GM21825 (cell line): ENCODE measurements around the gene CBLIF.
A peak's percentile ranks its signal among the peaks of the same experiment; 100 is the strongest.
"Not testable (repeated sequence)": the region's sequence is repeated elsewhere in the genome, so short reads cannot be mapped to it uniquely, and the experiment has no call there.

Experiments
- ATAC-seq: cut with Tn5 transposase; IDR thresholded peaks from one replicate; pipeline ENCODE4 v1.9.1; 2021; ENCODE audit warnings: mild to moderate bottlenecking, moderate library complexity; ENCODE audit not compliant: unreplicated experiment

Gene CBLIF

GRCh38 chr11:59848439-59848838 is 3.1 kb upstream of the CBLIF start:
- not testable (repeated sequence) for ATAC-seq

DNA sequence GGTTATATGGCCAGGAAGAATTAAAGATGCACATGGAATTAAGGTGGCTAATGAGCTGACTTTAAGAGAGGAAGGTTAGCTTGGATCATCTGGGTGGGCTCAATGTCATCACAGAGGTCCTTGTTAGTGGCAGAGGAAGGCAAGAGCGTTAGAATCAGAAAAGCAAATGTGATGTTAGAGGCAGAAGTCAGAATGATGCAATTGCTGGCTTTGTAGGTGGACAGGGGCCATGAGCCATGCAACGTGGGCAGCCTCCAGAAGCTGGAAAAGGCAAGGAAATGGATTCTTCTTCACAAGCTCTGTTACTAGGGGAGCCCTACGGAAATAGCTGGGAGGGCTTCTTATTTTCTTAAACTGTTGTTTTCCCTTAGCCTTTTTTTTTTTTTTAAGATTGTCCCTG is 2.3 kb upstream of the CBLIF start:
- ATAC-seq = no peak

- ATAC-seq = no peak
These were observed 1.3 kb upstream of the CBLIF start for GRCh38 chr11:59846556-59846955.

- no peak for ATAC-seq
These were observed 3.0 kb downstream of the CBLIF start for GRCh38 chr11:59842316-59842715.

- peak; percentile 70 for ATAC-seq
These were observed 3.8 kb downstream of the CBLIF start for GRCh38 chr11:59841514-59841913.

DNA sequence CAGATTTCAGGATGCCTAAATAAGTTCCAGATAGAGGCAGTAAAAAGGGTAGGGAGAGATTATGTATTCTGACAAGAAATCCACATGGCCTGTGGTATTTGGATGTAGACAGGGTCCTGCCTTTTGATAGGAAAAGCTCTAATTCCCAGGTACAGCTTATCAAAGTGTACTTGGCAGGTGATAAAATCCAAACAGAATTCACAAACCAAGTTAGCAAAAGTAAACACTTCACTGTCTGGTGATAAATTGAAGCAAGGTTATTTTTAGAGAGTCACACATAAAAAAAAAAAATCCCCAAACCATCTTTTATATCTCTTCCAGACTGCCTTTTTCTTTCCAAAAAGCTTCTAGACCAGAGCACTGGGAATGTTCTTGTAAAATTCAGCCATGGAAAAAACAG is 5.7 kb downstream of the CBLIF start:
- ATAC-seq = no peak

DNA sequence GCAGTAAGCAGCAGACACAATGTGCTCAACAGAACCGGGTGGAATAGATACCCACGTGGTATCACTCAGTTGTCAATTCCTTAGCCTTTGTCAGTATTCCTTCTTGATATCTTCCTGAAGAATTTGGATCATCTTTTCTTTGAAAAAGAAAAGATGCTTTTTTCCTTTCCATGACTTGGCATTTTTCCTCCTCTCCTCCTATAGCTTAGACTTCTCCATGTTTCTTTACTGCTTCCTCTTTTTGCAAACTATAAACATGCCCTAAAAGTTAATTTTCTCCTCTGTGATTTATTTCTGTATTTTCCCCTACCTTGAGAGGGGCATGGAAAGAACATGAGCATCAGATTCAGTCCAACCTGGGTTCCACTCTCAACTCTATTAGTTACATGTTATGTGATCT is 11.7 kb downstream of the CBLIF start:
- ATAC-seq = no peak

DNA sequence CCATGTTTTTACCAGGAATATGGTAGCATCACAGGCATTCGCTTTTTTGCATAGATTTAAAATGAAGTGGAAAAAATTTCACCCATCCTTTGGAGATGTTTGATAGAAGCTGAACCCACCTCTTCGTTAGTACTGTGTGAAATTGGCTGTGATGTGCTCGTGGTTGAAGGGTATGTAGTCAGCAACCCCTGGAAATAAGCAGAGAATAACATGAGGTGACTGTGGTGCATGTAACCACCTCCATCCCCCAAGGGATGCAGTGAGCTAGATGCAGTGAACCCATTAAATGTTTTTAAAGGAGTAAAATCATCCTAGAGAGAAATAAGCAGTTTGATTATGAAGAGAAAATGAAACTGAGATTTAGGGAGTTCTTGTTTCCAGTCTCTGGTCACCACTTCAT is 15.9 kb downstream of the CBLIF start:
- ATAC-seq = no peak

GRCh38 chr11:59822989-59823566 is 22.2 kb downstream of the CBLIF start:
- peak; percentile 80 for ATAC-seq

- ATAC-seq = no peak
These were observed 26.7 kb downstream of the CBLIF start for GRCh38 chr11:59818572-59818971.

GRCh38 chr11:59816434-59816833 is 28.9 kb downstream of the CBLIF start:
- not testable (repeated sequence) for ATAC-seq

GRCh38 chr11:59815754-59816153 is 29.5 kb downstream of the CBLIF start:
- ATAC-seq = no peak

DNA sequence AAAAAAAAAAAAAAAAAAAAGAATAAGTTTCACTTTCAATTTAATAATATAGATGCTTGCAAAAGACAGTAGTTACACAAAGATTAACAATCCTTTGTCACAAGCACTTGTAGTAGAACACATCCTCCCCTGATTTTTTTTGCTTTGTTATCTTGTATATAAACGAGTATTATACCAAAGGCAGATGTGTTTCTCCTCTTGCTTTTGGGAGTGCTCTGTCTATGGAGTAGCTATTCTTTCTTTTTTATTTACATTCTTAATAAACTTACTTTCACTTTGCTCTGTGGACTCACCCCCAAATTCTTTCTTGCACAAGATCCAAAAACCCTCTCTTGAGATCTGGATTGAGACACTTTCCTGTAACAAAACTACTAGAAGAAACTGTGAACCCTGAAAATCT is 31.3 kb downstream of the CBLIF start:
- ATAC-seq = no peak

- no peak for ATAC-seq
These were observed 31.9 kb downstream of the CBLIF start for GRCh38 chr11:59813364-59813763.

DNA sequence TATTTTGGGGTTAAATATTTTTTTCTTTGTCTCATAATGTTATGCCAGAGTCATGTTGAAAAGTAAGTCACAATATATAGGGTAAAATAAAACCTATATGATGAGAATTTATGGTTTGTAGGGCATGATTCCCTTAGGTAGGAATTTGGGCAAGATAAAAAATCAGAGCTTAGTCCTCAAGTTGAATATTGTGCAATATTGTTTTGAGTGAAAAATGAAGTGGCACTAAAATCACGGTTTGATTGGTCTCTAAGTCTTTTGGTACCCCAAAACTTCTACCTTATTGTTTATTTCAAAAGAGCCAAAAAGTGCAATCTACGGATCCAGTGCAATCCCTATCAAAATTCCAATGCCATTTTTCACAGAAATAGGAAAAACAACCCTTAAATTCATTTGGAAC is 33.1 kb downstream of the CBLIF start:
- no peak for ATAC-seq

DNA sequence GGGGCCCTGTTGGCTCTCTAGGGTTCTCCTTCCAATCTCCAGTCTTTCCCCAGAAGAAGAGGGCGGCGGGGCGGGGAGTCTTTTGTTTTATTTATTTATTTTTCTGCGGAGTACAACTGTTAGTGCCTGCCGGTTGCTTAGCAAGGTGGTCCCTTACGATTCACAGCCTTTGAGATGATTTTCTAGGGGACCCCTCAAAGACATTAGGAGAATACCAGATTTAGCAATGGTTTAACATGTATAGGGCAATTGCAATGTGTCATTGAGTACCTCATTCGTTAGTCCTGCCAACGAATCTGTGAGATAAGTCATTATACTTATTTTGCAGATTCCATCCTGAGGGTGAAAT is 34.4 kb downstream of the CBLIF start:
- ATAC-seq = no peak

GRCh38 chr11:59810189-59810910 is 34.9 kb downstream of the CBLIF start, which contains the start of gene MRPL16:
Gene MRPL16 (minus strand): TSS chr11:59810778. CDS start chr11:59810658, 120 bp downstream.
- peak; percentile 95 for ATAC-seq

DNA sequence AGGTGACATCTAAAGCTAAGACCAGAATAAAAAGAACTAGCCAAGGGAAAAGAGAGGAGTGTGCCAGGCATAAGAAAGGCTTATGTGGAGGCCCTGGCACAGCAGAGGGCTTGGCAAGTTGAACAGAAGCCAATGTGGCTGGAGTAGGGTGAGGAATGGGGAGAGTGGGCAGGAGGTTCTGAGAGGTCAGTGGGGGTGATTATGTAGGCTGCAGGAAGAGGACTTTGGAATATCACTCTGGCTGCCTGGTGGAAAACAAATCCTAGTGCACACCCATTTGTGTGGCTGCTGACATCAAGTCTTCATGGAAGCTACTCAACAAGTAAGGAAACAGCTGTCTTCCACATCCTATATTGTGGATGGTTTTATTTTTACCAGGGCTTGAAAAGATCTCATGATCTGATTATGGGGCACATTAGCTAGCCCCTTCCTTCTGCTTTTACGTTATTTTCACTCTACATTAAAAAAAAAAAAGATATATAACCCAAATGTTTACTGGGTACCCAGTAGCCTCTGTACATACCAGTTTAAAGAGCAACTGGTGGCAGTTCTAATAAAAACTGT is 38.2 kb downstream of the CBLIF start:
- ATAC-seq = no peak

DNA sequence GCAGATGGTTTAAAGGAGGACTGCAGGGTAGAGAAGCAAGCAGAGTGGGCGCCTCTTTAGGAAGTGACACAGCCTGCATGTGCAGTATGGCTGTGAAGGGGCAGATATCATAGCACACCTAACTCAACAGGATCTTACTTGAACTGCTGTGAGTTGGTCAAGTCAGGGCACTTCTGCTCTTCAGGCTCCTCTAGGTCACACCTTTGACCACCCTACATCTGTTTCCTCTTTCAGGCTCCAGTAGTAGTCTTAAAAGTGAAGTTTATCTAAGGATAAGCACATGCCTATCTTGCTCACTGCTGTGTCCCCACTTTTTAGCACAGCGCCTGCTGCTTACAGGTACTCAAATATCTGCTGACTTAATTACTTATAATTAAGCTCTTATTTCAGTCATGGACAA is 41.2 kb downstream of the CBLIF start:
- ATAC-seq = no peak

DNA sequence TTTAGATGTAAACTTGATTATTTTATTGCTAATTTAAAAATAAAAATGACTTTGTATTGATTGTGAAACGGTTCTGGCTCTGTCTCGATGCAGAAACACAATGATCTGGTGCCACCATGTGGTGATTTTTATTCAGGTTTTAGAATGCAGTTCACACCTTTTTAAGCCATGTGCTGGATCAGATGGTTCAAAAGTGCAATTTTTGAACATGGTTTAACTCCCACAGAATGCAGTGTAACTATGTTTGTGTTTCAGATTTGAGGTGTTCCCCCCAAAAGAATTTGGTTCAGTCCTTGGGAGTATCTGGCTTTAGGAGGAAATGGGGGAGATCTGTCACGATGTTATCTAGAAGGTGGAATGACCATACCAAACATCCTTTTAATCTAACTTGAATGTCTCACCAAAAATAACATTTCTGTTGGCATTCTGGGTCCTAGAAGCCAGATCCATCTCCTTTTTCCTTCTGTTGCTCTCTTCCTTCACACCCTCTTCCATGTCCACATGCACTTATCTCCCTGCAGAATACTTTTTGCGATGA is 42.6 kb downstream of the CBLIF start:
- peak; percentile 55 for ATAC-seq

DNA sequence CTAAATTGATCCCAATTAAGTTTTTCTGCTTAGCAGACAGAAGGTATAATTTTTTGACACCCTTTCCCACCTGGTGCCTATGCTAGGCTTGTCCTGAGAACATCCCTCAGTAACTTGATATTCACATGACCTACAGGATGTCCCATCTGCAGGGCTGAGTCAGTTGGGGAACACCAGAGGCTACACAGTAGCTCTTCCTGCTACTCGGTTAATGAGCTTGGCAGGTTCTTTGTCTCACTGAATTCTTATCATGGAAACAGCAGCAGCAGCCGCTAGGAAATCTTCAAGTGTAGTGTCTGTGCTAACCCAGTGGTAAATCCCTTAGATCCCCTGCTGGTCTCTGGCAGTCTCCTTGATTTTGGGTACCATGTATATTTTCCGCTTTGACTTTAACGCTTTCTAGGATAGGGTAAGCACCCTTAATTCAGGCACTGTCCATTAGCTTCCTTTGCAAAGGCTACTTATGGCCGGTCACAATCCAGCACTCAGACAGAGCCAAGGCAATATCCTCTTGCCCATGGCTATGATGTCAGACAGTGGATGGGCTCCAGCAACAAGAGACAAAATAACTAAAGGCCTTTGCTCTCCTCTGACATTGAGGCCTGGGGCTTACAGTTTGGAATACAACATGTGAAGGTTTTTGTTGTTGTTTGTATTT is 43.2 kb downstream of the CBLIF start:
- ATAC-seq = no peak
